Measurements from ENCODE around the gene CYBRD1. TPM values are rescaled to one million over a fixed set of nuclear protein-coding genes. Genes with fewer than 3 reads are reported as not detected.
A peak's percentile ranks its signal among the peaks of the same experiment; 100 is the strongest.

CYBRD1 gene
- polyA plus RNA-seq, 2 of the 4 experiments (the other 2 are of a cell fraction): 30.5 to 46.6 TPM

- TF ChIP-seq CTCF (IDR thresholded peaks at IDR 0.05) (no peak), ZC3H11A (IDR thresholded peaks at IDR 0.05) (no peak)
Measured at GRCh38 chr2:171520471-171520870, 1.8 kb upstream of the CYBRD1 start (continued).

GRCh38 chr2:171521361-171522051 lies 768 bp upstream of the CYBRD1 start:
- H3K4me3 ChIP-seq: peak overlapping the region; percentile 79
- H3K27ac ChIP-seq: peak overlapping the region; percentile 79 to 94
- H3K4me2 ChIP-seq: peak overlapping the region; percentile 90
- ChIA-PET CTCF (interaction anchor here (0.6 to 1.7 kb wide), 3 partner anchors 549 to 636 kb away, joined by 3 to 4 read pairs (median 3); partner anchors contain the start of gene GORASP2), POLR2A (interaction anchor here (0.6 to 2.5 kb wide), 4 partner anchors 10 to 567 kb away, joined by 4 to 9 read pairs (median 7); partner anchors contain the start of genes DCAF17 and METTL8)
- WGBS (ENCODE audit: missing lambda C conversion rate): 82% methylated on average over 5 of the region's 5 CpGs
- H3K9me3 ChIP-seq: no peaks in the 10 kb centered on the region
- DNase-seq (ENCODE audit: low read depth in 1 of 2, low spot score in 1 of 2) (no peak), ATAC-seq (no peak), FAIRE-seq (no peak)
- H3K4me1 ChIP-seq: peaks cover 17% of the 10 kb centered on the region
- no peak for TF ChIP-seq HOXB13 (CRISPR knock-in tag; IDR thresholded peaks at IDR 0.05; ENCODE audit: low read depth)
- no peak for TF ChIP-seq KDM5A (IDR thresholded peaks at IDR 0.05)
- no peak for TF ChIP-seq HOXB5 (CRISPR knock-in tag; IDR thresholded peaks at IDR 0.05)
- no peak; the same call in 2 of the 3 replicates for TF ChIP-seq CTCF (IDR thresholded peaks at IDR 0.05)
- TF ChIP-seq E2F6 (IDR thresholded peaks at IDR 0.05; ENCODE audit: borderline replicate concordance, low read depth): no peak
- no peak for TF ChIP-seq HDAC2 (IDR thresholded peaks at IDR 0.05)
- no peak for TF ChIP-seq NR3C1 (IDR thresholded peaks at IDR 0.05)
- TF ChIP-seq MAX (IDR thresholded peaks at IDR 0.05): no peak
- no peak for TF ChIP-seq HOXA7 (CRISPR knock-in tag; IDR thresholded peaks at IDR 0.05)
- no peak for TF ChIP-seq HES2 (IDR thresholded peaks at IDR 0.05)
- TF ChIP-seq ELK1 (IDR thresholded peaks at IDR 0.05; ENCODE audit: low read depth, low read length): no peak
- no peak for TF ChIP-seq EHMT2 (IDR thresholded peaks at IDR 0.05; ENCODE audit: low read depth)
- TF ChIP-seq CHD4 (IDR thresholded peaks at IDR 0.05; ENCODE audit: borderline replicate concordance): no peak
- TF ChIP-seq PHF8 (IDR thresholded peaks at IDR 0.05; ENCODE audit: borderline replicate concordance, low read depth): no peak
- no peak for TF ChIP-seq FOXS1 (CRISPR knock-in tag; IDR thresholded peaks at IDR 0.05)
- TF ChIP-seq KDM1A (IDR thresholded peaks at IDR 0.05; ENCODE audit: low read depth): no peak

Measured in A549 (cell line).